ENCODE measurements around the gene ANKRD33B. TPM values are rescaled to one million over a fixed set of nuclear protein-coding genes. Genes with fewer than 3 reads are reported as not detected.
"Not testable (repeated sequence)": the region's sequence is repeated elsewhere in the genome, so short reads cannot be mapped to it uniquely, and the experiment has no call there.

Gene ANKRD33B
- total RNA-seq, result 13.3 and 14.5 TPM in 2 replicates

DNA sequence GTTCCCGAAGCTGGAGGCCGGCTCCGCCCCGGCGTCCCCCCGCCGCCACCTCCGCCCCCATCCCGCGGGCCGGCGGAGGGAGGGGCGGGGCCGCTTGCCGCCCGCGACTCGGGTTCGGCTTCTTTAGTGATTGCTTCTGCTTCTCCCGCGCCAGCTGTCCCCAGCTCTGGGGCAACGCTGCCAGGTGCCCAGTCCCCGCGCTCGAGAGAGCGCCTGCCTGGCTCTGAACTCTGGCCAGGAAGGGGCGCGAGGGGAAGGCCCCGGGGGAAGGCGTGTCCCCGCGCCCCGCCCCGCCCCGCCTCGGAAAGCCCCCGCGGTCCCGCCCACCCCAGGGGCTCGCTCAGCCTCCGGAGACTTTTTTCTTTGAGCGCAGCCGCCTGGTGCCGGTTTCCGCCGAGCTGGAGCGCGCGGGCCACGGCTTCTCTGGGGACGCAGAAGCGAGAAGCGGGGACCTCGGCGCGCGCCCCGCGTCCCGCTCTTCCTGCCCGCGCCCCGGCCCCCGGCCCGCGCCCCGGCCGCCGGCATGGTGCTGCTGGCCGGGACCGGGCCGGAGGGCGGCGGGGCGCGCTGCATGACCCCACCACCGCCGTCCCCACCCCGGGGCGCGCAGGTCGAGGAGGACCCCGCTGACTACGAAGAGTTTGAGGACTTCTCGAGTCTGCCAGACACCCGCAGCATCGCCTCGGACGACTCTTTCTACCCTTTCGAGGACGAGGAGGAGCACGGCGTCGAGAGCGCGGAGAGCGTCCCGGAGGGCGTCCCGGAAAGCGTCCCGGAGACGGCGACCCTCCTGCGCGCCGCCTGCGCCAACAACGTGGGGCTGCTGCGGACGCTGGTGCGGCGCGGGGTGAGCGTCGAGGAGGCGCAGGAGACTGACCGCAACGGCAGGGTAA lies at the start of gene ANKRD33B:
TSS of gene ANKRD33B (plus strand) at position 126 of the 893 bp plus-strand sequence. CDS start at position 524, 398 bp downstream.
- intact Hi-C loops (cut with micrococcal nuclease), result loop anchor here (1.0 kb wide), 9 partner anchors 31 to 280 kb away; partner anchors contain the start of genes DAP, MARCHF6 and ROPN1L

DNA sequence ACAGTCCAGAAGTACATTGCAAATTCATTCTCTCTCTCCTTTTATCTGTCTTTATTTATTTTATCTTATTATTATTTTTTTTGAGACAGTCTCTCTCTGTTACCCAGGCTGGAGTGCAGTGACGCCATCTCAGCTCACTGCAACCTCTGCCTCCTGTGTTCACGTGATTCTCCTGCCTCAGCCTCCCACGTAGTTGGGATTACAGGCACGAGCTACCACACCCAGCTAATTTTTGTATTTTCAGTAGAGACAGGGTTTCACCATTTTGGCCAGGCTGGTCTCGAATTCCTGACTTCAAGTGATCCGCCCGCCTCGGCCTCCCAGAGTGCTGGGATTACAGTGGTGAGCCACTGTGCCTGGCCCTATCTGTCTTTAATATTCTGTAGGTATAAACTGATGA lies 49.3 kb upstream of the ANKRD33B start:
- intact Hi-C loops (cut with micrococcal nuclease), result not testable (repeated sequence)

DNA sequence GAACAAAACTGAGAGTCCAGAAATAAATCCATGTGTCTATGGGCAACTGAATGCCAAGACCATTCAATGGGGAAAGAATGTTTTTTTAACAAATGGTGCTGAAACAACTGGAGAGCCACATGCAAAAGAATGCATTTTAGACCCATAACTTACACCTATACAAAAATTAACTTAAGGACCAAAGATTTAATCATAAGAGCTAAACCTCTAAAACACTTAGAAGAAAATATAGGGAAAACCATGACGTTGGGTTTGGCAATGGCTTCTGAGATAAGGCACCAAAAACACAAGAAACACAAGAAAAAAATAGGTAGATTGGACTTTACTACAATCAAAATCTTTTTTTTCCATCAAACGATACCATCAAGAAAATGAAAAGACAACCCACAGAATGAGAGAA lies 48.4 kb upstream of the ANKRD33B start:
- intact Hi-C loops (cut with micrococcal nuclease), result no loop called here

DNA sequence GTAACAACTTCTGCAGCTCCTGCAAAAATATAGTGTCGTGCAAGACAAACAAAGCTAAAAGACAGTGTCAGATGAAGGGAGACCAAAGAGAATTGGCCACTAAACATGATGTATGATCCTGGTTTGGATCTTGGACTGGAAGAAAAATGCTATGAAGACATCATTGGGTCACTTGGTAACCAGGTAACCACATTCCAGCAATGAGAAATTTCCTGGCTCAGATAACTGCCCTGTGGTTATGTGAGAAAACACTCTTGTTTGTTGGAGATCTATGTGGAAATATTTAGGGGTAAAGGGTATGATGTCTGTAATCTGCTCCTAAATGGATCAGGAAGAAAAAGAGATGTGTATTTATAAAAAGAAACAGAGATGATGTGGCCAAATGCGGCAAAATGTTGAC lies 45.5 kb upstream of the ANKRD33B start:
- intact Hi-C loops (cut with micrococcal nuclease), result no loop called here

DNA sequence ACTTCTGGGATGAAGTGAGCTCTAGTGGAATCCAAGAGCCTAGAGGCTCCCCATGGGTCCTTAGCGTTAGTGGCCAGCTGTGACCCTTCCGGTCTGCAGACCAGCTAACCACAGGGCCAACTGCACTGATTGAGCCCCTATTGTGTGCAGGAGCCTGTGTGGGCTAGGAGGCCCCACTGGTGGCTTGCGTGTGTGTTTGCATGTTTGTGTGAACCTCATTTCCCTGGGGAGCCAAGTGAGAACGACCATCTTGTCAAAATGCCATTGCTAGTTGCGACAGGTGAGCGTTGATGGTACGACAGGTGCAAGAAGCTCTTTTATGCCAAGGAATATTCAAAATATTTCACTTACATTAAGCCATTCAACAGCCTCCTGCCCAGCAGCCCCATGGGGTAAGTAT lies 44.1 kb upstream of the ANKRD33B start:
- intact Hi-C loops (cut with micrococcal nuclease), result no loop called here

DNA sequence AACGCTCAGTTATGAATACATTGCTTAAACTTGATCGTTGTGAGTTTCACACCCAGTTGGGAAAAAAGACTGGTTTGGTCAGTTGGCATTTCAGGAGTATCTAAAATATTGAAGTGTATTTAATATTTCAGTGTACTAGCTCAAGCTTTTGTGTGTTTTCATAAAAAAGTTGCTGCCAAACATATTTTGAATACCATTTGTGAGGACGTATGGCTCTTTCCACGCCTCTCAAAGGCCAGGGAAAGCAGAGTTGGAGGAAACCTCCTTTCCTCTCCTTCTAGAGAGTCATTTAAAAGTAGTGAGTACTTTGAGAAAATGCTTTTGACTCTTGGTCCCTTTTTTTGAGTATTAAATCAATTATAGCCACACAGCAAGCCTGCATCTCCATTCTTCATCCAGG lies 43.2 kb upstream of the ANKRD33B start:
- intact Hi-C loops (cut with micrococcal nuclease), result no loop called here

DNA sequence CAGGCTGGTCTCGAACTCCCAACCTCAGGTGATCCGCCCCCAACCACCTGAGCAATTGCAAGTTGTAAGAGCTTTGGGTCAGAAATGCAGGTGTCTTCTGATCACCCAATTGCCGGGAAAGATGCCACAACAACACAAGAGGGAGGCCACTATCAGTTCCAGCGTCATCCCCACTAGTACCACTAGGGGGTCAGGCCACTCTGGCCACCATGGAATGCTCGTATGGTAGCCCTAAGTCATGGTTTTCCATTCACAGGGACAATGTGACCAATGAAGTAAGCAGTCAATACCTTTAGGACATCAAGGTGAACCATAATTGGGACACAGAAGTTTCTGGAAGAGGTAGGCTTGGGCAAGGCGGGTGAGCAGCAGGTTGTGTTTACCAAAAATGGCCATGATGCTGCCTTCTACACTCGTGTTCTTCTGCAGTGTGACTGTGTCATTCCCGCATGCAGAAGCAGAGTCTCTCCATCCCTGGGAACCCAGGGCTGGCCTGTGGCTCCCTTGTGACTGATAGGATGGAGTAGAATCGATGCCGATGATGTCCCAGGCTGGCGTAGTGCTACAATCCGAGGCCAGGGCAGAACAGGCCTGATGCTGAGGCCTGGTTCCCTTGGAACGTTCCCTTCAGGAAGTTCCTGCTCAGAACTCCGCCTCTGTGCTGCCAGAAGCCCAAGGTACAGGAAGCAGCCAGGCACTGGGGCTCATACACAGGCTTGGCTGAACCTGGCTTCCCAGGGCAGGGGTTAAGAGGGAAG lies 42.2 kb upstream of the ANKRD33B start:
- intact Hi-C loops (cut with micrococcal nuclease), result no loop called here

DNA sequence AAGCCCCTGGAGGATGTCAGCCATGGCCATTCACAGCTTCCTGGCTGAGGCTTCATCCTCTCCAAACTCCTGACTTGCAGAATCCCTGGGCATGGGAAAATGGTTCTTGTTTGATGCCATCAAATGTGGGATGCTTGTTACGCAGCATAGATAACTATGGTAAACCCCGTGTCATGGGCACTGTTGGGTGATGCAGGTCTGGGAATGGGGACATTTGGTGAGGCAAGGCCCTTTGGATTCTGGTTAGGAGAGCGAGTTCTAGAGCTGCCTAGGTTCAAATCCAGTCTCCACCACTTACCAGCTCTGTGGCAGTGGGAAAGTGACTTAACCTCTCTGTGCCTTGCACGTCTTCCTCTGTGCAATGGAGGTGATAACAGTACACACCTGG lies 41.7 kb upstream of the ANKRD33B start:
- intact Hi-C loops (cut with micrococcal nuclease), result no loop called here

DNA sequence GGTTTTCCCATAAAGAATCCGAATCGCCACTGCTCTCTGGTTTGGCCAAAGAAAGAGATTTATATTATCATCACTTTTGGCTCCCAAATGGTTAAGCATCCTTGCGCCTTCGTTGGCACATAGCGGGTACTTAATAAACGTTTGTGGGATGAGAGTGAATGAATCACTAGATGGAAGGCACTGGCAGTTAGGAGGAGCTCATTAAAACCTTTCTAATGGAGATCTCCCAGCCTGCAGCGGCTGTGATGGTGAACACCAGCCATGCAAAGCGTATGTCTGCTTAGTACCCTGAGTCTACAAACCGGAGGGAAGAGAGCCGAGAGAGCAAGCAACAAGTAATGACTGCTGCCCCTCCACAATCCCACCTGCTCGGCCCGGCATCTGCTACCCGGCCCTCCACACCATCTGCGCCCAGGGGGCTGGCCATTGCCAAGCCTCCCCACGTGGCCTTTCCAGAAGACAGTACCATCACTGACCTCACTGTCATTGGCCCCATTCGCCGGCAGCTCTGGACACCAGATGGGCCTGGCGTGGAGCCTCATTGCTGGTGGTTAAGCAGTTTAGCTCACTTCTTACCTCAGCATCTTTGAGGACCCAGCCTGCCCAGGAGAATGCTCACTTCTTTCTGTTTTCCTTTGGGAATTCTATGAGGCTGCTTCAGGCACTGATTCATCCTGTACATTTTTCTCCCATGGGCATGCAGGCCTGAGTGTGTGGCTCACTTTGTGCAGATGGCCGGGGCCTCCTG lies 39.3 kb upstream of the ANKRD33B start:
- intact Hi-C loops (cut with micrococcal nuclease), result no loop called here

DNA sequence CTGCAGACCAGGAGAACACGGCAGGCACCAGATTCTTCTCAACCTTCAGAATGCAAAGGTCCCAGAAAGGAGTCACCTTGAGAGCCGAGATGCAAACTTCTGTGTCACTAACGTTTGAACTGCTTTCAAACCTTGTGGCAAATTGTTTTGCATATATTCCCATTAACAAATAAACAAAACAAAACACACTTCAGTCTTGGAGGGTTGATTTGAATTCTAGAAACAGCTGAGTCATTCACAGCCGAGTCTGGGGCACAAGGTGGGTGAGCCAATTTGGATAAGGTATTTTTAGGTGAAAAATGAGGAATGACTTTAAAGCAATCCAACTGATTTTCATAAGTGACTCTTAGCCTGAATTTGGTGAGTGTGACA lies 38.8 kb upstream of the ANKRD33B start:
- intact Hi-C loops (cut with micrococcal nuclease), result no loop called here

DNA sequence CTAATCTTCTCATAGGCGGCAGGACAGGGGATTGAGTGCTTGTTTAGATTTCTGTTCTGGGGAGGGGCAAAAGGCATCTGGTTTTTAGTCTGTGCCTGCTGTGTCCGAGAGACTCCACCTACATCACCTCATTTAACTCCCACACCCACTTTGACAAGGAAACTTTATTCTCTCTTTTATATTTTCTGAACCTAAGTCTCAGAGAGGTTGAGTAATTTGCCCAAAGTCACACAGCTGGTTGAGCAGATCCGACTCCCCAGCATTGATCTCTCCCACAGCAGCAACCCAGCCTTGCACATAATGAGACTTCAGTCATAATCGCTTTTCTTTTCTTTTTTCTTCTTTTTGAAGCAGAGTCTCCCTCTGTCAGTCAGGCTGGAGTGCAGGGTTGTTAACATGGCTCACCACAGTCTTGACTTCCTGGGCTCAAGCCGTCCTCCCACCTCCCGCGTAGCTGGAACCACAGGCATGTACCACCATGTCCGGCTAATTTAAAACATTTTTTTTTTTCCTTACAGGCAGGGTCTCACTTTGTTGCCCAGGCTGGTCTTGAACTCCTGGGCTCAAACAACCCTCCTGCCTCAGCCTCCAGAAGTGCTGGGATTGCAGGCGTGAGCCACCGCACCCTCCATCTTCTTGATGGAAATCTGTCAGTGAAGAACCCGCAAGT lies 36.5 kb upstream of the ANKRD33B start:
- intact Hi-C loops (cut with micrococcal nuclease), result no loop called here

DNA sequence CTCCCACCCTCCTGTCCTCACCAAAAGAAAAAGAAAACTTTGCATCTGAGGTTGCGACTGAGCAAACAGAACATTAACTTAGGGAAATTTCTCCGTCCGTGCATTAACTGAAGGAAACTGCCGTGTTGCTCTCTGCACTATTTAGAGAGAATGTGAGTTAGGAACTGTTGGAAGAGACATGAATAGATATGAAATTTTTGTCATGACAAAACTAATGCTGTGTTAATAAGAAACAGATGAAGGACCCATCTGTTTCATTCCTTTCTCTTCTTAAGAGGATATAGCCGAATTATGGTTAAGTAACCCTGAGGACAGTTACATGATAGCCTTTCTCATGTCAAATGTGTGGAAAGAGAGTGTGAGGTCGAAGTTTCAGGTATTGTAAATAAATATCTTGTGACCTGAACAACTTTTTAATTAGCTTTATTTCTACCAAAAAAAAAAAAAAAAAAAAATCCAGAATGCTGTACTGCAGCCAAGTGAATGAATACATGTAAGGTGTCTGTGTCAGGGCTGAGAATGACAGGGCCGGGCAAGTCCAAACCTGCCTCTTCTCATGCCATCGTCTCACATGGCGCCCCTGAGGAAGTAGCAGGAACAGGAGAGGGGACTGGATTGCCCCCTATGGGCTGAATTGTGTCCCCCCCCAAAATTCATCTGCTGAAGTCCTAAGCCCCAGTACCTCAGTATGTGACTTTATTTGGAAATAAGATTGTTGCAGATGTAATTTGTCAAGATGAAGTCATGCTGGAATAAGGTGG lies 35.6 kb upstream of the ANKRD33B start:
- intact Hi-C loops (cut with micrococcal nuclease), result no loop called here

DNA sequence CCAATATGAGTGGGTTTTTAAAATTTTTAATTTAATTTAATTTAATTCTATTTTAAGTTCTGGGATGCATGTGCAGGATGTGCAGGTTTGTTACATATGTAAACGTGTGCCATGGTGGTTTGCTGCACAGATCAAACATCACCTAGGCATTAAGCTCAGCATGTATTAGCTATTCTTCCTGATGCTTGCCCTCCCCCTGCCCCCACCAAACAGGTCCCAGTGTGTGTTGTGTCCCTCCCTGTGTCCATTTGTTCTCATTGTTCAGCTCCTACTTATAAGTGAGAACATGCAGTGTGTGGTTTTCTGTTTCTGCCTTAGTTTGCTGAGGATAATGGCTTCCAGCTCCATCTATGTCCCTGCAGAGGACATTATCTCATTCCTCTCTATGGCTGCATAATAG lies 35.0 kb upstream of the ANKRD33B start:
- intact Hi-C loops (cut with micrococcal nuclease), result no loop called here

DNA sequence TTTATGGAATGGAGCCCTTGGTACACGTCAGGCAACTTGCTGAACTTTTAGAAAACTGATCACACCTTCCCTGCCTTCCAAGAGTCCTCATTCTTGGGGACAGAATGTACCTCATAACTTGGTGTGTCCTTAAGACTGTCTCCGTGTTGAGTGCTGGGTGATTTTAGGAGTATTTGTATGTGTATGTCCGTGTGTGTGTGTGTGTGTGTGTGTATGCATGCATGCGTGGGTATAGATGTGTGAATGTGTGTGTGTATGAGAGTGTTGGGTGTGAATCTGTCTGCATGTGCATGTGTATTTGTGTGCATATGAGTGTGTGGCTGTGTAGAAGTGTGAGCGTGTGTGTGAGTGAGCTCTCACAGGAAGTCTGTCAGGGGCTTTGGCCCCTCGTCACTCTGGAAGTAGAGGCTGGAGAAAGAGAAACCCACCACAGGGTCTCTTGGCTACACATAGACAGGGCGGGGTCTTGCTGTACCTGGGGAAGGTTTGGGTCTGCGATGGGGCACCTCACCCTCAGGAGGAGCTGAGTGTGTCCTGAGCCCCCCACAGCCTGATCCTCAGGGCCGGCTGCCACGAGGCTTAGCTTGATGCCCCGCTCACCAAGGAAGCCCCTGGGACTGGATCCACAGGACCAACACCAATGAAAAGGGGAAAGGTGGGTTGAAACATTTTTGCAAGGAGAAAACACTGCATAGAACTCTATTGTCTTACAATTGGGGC lies 33.1 kb upstream of the ANKRD33B start:
- intact Hi-C loops (cut with micrococcal nuclease), result no loop called here

DNA sequence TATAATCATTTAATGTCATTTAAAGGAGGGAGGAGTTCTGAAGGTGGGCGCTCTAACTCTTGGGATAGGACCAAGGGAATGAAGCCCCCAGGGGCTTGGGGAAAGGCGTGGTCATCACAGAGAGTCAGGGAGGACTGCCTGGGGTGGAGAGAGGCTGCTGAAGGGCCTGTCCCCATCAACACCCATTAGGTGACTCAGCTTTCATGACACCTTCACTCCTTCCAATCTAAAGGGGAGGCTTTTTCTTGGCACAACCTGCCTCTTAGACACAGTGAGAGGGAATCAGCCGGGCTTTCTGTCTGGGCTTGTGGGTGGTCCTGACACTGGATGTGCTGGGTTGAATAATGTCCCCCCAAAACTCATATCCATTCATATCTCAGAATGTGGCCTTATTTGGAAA lies 31.4 kb upstream of the ANKRD33B start:
- intact Hi-C loops (cut with micrococcal nuclease), result no loop called here

DNA sequence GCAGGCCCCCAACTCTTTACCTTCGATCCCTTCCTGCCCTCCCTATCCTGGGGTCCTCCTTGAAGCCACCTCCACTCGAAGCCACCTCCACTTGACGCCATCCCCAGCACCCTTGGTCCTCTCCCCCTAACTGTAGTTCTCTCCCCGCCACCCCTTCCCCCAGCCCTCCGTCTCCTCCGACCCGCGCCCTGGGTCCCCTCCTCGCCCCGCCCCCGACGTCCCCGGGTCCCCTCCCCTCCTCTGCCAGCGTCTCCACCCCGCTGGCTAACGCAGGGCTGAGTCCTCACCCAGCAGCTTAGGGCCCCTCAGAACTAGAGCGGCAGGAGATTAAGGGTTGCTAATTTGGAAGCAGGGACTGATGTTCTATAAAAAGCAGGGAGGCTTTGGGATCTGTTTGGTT lies 30.6 kb upstream of the ANKRD33B start:
- intact Hi-C loops (cut with micrococcal nuclease), result loop anchor here (1.0 kb wide), 1 partner anchor 31 kb away; the partner anchor contains the start of gene ANKRD33B

DNA sequence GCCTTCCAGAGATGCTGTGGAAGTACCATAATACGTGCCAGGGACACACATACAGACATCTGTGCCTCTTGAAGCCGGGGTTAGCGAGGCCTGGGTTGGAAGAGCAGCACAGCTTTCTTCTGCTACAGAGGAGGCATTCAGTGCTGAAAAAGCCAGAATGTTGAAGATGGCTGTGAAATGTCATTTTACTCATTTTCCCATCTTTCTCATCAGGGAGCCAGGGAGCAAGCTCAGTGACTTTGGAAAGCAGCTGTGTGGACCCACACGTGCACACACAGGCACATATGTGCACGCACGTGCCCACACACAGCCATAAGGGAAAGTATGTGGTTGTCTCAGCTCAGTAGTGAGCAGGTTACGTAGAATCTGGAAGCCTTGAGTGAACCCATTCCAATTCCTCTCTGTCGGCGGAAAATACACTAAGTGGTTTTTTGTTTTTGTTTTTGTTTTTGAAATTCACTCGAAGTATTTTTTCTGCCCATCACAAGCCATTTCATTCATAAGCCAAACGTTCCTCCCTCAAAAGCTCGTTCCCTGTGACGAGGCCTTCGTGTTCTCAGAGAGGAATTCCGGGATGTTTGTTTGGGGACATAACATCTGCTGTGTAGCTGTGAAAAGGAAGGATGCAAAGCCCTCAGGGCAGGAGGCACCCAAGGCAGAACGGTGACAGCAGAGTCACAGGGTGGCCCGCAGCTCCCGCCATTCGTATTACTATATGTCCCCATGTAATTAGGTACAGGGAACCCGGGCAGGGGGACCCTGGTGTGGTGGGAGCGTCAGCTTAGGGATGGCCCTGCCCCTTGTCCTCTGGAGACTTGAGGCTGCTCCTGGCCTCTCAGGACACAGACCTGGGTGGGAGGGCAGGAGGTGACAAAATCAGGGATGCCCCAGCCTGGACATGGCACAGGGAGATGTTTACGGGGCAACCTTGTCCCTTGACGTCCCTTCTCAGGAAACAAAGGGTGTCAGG lies 29.0 kb upstream of the ANKRD33B start:
- intact Hi-C loops (cut with micrococcal nuclease), result no loop called here

DNA sequence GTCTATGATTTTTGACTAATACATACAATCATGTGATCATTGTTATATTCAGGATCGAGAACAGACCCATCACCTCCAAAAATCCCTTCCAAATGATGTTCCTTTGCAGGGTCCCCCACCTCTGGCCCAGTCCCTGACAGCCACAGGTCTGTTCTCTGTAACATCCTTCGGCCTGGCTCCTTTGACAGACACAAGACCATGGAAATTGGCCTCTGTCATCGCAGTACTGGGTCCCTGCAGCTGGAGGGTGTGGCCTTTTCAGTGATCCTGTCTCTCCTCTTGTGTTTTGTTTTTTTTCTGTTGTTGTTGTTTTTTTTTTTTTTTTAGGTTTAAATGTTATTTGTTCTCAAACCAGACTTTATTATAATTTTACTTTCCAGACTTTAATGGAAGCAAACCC lies 27.4 kb upstream of the ANKRD33B start:
- intact Hi-C loops (cut with micrococcal nuclease), result no loop called here
